Ascending aorta (tissue), 2 donors: ENCODE measurements around the gene RUNX1. TPM values are rescaled to one million over a fixed set of nuclear protein-coding genes. Genes with fewer than 3 reads are reported as not detected.

ENCODE experiments used
- DNase-seq, 2 donors: peaks; one replicate each; pipeline ENCODE4 v3.0.0-alpha.2; 2019; ENCODE audit warnings: low spot score in 2 of 2
- H3K27ac ChIP-seq, 2 donors: fragments of 200-600 bp; sonication (generic); one replicate each; pipeline ENCODE4 v1.5.1; 2016 to 2017; ENCODE audit warnings: mild to moderate bottlenecking in 1 of 2
- H3K27me3 ChIP-seq: fragments of 200-600 bp; sonication (generic); one replicate; pipeline ENCODE4 v1.5.1; 2017
- H3K36me3 ChIP-seq, 2 donors: fragments of 200-600 bp; sonication (generic); one replicate each; pipeline ENCODE4 v1.5.1; 2016
- H3K4me1 ChIP-seq, 2 donors: fragments of 200-600 bp; sonication (generic); one replicate each; pipeline ENCODE4 v1.5.1; 2016 to 2017; ENCODE audit warnings: mild to moderate bottlenecking in 1 of 2
- H3K4me3 ChIP-seq, 2 donors: fragments of 200-600 bp; sonication (generic); one replicate each; pipeline ENCODE4 v1.5.1; 2016 to 2017; ENCODE audit warnings: mild to moderate bottlenecking in 1 of 2
- H3K9me3 ChIP-seq, 2 donors: fragments of 200-600 bp; sonication (generic); one replicate each; pipeline ENCODE4 v1.5.1; 2016
- intact Hi-C: fragments of 100-400 bp; cut with DNase I; formaldehyde crosslinking; loops from one replicate; pipeline ENCODE4 v1.15.1; 2023
- total RNA-seq: library from RNA; depleted of rRNA; stranded (reverse); fragments of >200 nt; gene quantifications from one replicate; pipeline ENCODE4 v1.1.0, GENCODE V29; 2016
- TF ChIP-seq, protein P1 (sequence below), 3 experiments: fragments of 200-600 bp in 2 of 3; fragments of 450-650 bp in 1 of 3; sonication (generic) in 2 of 3; IDR thresholded peaks; one replicate each; pipeline ENCODE4 v1.5.1; 2016 to 2019; ENCODE audit warnings: antibody characterized with exemption in 3 of 3, mild to moderate bottlenecking in 1 of 3, moderate library complexity in 1 of 3

RUNX1 gene
- total RNA-seq, 1 donor from 2014 or later = 16.3 TPM

DNA sequence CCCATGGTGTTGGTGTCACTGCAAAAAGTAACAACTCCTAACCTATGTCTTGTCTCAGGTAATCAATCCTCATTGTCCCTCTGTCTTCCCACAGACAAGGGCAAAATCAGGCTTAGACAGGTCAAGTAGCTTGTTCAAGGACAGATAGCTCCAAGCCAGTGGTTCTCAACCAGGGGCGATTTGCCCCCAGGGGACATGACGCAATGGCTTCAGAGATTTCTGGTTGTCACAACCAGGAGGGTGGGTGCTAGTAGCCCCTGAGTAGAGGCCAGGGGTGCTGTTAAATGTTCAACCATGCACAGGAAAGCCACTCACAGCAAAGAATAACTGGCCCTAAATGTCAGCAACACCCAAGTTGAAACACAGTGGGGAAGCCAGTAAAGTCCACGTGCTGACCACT lies 178.9 kb downstream of the RUNX1 start:
- H3K27ac ChIP-seq = no peak overlapping the region
- intact Hi-C loops = no loop called here
- no peaks in the 10 kb centered on the region for H3K4me1 ChIP-seq
- H3K36me3 ChIP-seq = peaks cover 2 to 8% of the 10 kb centered on the region in 2 donors
- H3K9me3 ChIP-seq = no peaks in the 10 kb centered on the region
- no peak overlapping the region for H3K4me3 ChIP-seq
- no peaks in the 10 kb centered on the region for H3K27me3 ChIP-seq
- DNase-seq = no peak
- TF ChIP-seq, protein P1, sequence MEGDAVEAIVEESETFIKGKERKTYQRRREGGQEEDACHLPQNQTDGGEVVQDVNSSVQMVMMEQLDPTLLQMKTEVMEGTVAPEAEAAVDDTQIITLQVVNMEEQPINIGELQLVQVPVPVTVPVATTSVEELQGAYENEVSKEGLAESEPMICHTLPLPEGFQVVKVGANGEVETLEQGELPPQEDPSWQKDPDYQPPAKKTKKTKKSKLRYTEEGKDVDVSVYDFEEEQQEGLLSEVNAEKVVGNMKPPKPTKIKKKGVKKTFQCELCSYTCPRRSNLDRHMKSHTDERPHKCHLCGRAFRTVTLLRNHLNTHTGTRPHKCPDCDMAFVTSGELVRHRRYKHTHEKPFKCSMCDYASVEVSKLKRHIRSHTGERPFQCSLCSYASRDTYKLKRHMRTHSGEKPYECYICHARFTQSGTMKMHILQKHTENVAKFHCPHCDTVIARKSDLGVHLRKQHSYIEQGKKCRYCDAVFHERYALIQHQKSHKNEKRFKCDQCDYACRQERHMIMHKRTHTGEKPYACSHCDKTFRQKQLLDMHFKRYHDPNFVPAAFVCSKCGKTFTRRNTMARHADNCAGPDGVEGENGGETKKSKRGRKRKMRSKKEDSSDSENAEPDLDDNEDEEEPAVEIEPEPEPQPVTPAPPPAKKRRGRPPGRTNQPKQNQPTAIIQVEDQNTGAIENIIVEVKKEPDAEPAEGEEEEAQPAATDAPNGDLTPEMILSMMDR (IDR thresholded peaks at IDR 0.05) = no peak

DNA sequence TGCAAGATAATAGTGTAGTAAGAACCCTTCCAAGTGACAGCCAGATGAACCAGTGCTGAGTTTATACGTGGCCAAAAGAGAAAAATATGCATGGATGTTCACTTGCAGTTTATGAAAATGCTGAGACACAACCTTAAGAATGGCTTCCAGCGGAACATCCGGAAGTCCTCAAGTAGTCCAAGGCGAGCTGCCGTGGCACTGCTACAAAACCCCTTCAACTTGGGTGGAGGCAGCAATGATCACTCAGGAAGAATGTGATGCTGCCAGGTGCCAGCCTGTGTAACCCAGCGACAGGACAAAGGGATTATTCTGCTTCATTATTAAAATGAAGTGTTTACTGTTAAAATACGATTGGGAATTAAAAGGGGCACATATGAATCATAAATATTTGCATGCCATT lies 179.6 kb downstream of the RUNX1 start:
- Histone ChIP-seq H3K36me3 (peaks cover 2 to 8% of the 10 kb centered on the region in 2 donors), H3K4me1 (no peaks in the 10 kb centered on the region), H3K9me3 (no peaks in the 10 kb centered on the region), H3K27ac (no peak overlapping the region), H3K4me3 (no peak overlapping the region), H3K27me3 (no peaks in the 10 kb centered on the region)
- intact Hi-C loops = no loop called here
- no peak for DNase-seq
- TF ChIP-seq, protein P1 (IDR thresholded peaks at IDR 0.05) = no peak

DNA sequence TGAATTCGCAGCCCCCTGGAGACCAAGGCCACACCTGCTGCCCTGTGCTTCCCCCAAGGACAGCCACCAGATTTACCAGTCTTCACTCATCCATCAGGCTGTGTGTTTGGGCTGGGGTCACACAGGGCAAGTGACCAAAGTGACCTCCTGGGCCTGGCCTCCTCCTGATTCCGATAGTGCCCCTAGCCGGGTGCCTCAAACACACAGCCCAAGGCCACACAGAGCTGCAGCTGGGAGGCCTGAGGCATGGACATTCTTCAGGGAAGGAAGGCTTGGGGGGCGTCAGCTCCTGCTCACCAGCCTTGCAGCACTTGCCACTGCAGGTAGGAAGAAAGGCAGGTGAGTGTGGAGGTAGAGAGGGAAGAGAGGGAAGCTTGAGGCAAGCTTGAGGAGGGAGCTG lies 181.3 kb downstream of the RUNX1 start:
- Histone ChIP-seq H3K27me3 (no peaks in the 10 kb centered on the region), H3K4me3 (no peak overlapping the region), H3K27ac (no peak overlapping the region), H3K4me1 (no peaks in the 10 kb centered on the region), H3K9me3 (no peaks in the 10 kb centered on the region), H3K36me3 (peaks cover 2 to 8% of the 10 kb centered on the region in 2 donors)
- TF ChIP-seq, protein P1 (IDR thresholded peaks at IDR 0.05) = no peak
- intact Hi-C loops = no loop called here
- DNase-seq = no peak

DNA sequence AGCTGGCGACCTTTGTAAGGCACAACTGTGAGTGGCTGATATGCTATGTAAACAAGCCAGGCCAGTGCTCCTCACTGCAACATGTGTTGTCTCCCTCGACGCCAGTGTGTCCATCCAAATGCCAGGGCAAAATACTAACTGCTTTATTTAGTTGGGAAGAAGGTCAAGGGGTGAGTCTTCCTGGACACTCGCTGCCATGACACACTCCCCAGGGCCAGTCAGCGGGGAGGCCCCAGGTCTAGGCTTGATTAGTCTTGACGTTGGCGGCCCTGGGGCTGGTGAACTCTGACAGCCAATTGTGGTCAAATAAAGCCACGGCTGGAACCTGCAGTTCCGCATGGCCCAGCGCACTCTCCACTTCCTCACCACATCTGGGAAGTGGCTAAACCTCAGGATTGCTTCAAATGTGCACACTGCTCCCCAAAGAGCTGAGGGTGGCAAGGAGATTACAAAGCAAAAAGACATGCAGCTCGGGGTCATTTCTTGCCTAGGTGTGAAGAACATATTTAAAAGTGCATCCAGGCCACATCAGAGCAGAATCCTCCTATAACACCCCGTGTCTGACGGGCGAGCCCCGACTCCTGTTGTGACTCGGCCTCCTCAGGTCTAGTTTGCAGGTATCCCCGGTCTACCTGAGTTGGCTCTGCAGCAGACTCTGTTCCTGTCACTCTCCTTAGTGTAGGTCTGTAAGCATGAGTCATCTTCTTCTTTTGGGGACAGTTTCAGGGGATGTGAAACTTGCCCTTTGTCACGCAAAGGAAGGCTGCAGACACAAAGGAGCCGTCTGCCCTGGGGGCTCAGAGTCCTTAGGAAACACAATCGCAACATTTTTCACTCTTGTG lies 183.5 kb downstream of the RUNX1 start:
- peak; percentile 23 to 75 for DNase-seq
- intact Hi-C loops = no loop called here

DNA sequence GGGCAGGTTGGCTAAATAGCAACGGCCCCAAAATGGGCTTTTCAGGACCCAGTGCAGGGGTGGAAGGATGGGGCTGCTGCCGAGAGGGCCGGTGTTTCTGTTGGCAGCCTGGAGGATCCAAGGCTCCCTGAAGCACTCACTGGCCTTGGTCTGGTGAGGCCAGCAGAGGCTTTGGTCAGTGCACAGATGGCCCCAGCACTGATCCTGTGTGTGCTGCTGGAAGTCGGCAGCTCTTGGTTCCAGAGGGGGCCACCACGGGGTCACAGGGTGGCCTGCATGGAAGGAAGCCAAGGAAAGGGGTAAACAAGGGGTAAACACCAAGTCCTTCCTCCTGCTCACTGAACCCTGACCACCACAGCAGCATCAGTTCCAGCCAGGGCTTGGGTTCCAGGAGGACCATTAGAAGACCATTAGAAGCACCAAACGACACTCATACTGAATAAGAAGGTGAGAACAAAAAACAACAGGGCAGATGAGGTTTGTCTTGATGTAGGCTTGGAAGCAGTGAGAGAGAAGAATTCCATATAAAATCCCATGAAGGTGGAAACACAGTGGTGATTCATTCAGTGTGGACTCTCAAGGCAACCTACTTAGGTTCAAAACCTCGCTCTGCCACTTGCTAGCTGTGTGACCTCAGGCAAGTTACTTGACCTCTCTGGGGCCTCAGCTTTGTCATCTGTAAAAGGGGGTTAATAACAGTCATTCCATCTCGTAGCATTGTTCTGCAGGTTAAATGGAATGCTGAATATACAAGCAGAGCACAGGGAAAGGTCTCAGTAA lies 184.5 kb downstream of the RUNX1 start:
- Histone ChIP-seq H3K27ac (no peak overlapping the region), H3K36me3 (peaks cover 2 to 5% of the 10 kb centered on the region in 2 donors), H3K4me3 (no peak overlapping the region), H3K9me3 (no peaks in the 10 kb centered on the region), H3K27me3 (no peaks in the 10 kb centered on the region), H3K4me1 (no peaks in the 10 kb centered on the region)
- TF ChIP-seq, protein P1 (IDR thresholded peaks at IDR 0.05) = no peak
- intact Hi-C loops = no loop called here
- no peak for DNase-seq

More for the DNA sequence above, 183.5 kb downstream of the RUNX1 start:
- Histone ChIP-seq H3K27me3 (no peaks in the 10 kb centered on the region), H3K27ac (no peak overlapping the region), H3K9me3 (no peaks in the 10 kb centered on the region), H3K4me1 (no peaks in the 10 kb centered on the region), H3K36me3 (peaks cover 2 to 8% of the 10 kb centered on the region in 2 donors), H3K4me3 (no peak overlapping the region)
- TF ChIP-seq, protein P1 (IDR thresholded peaks at IDR 0.05) = no peak
